Esophagus squamous epithelium (tissue), 5 donors: ENCODE measurements around the gene FYTTD1. TPM values are rescaled to one million over a fixed set of nuclear protein-coding genes. Genes with fewer than 3 reads are reported as not detected.

Experiments used
- DNase-seq: peaks from one replicate; lab custom pipeline; 2025; lab: John Stamatoyannopoulos, UW
- H3K27ac ChIP-seq, 4 donors: fragments of 200-600 bp; sonication (generic); one replicate each; pipeline ENCODE4 v1.5.1; 2016 to 2019; ENCODE audit warnings: mild to moderate bottlenecking in 1 of 4
- H3K27me3 ChIP-seq, 4 donors: fragments of 200-600 bp; sonication (generic); 1 replicate in 3 of 4; 2 replicates in 1 of 4; pipeline versions ENCODE4 v1.5.1 to v1.6.0; 2017 to 2021; ENCODE audit warnings: antibody characterized with exemption in 1 of 4
- H3K36me3 ChIP-seq, 3 donors: fragments of 200-600 bp; sonication (generic); one replicate each; pipeline ENCODE4 v1.5.1; 2016 to 2019
- H3K4me1 ChIP-seq, 3 donors: fragments of 200-600 bp; sonication (generic); one replicate each; pipeline ENCODE4 v1.5.1; 2017 to 2019
- H3K4me3 ChIP-seq, 4 donors: fragments of 200-600 bp; sonication (generic); 1 replicate in 3 of 4; 2 replicates in 1 of 4; pipeline ENCODE4 v1.5.1; 2016 to 2019; ENCODE audit warnings: mild to moderate bottlenecking in 2 of 4, moderate library complexity in 1 of 4
- H3K9me3 ChIP-seq, 3 donors: fragments of 200-600 bp; sonication (generic); one replicate each; pipeline ENCODE4 v1.5.1; 2016 to 2019
- CTCF ChIP-seq, 6 experiments: fragments of 450-650 bp in 4 of 6; fragments of 200-600 bp in 2 of 6; sonication (generic) in 2 of 6; IDR thresholded peaks; one replicate each; pipeline ENCODE4 v1.5.1; 2016 to 2019; ENCODE audit warnings: antibody characterized with exemption in 6 of 6, mild to moderate bottlenecking in 4 of 6, moderate library complexity in 4 of 6
- POLR2A ChIP-seq, 4 donors: fragments of 450-650 bp; IDR thresholded peaks; one replicate each; pipeline ENCODE4 v1.6.1; 2017; ENCODE audit warnings: antibody characterized with exemption in 4 of 4, mild to moderate bottlenecking in 4 of 4, moderate library complexity in 3 of 4
- whole genome bisulfite sequencing, 2 donors: methylation state at CpG; one replicate each; pipeline ENCODE4 v1.1.5; 2018; 5-methylcytosine and 5-hydroxymethylcytosine counted together
- intact Hi-C: fragments of 100-400 bp; cut with DNase I; formaldehyde crosslinking; loops from one replicate; pipeline ENCODE4 v1.15.0; 2022
- total RNA-seq, 4 donors: library from RNA; depleted of rRNA; stranded (reverse); fragments of >200 nt; gene quantifications; one replicate each; pipeline ENCODE4 v1.1.0, GENCODE V29; 2016
- donor health status: DM: yes; HTN: yes; CAD: no.

FYTTD1 gene
- total RNA-seq, 4 donors from 2014 or later = 46.4 to 62.0 (median 52.6) TPM

GRCh38 chr3:197790033-197790432 lies 40.4 kb downstream of the FYTTD1 start:
- peaks cover 0 to 51% (median 13%) of the 10 kb centered on the region in 3 donors for H3K4me1 ChIP-seq
- peak overlapping the region in 1 of 4 donors; percentile 98 for H3K27ac ChIP-seq
- intact Hi-C loops = no loop called here
- DNase-seq = no peak
- H3K4me3 ChIP-seq = peak overlapping the region in 1 of 4 donors; percentile 98
- peaks cover 0 to 14% (median 0%) of the 10 kb centered on the region in 3 donors for H3K36me3 ChIP-seq
- H3K9me3 ChIP-seq = no peaks in the 10 kb centered on the region
- H3K27me3 ChIP-seq = no peaks in the 10 kb centered on the region
- TF ChIP-seq POLR2A (IDR thresholded peaks at IDR 0.05) (no peak), CTCF (IDR thresholded peaks at IDR 0.05) (no peak)
- WGBS, 2 donors = 42 to 73% methylated on average over 1 of the region's 1 CpG

GRCh38 chr3:197791113-197791891 lies 41.6 kb downstream of the FYTTD1 start, which contains the start of gene LRCH3:
Gene LRCH3, plus strand, starts transcription at chr3:197791254. Its CDS starts 25 bp downstream, at chr3:197791279.
- Histone ChIP-seq H3K27ac (peak within 1 kb of the TSS; percentile 96 to 99 (median 98)), H3K9me3 (no peaks in the 10 kb centered on the region), H3K4me3 (peak within 1 kb of the TSS; percentile 64 to 98 (median 92)), H3K4me1 (peaks cover 0 to 62% (median 13%) of the 10 kb centered on the region in 3 donors), H3K27me3 (no peaks in the 10 kb centered on the region), H3K36me3 (peaks cover 0 to 5% (median 0%) of the 10 kb centered on the region in 3 donors)
- intact Hi-C loops = no loop called here
- WGBS, 2 donors = 0% methylated on average over 7 to 19 of the region's 83 CpGs
- DNase-seq = no peak
- no peak for TF ChIP-seq CTCF (IDR thresholded peaks at IDR 0.05)
- peak in 3 of 4 donors; percentile 34 to 78 (median 73) for TF ChIP-seq POLR2A (IDR thresholded peaks at IDR 0.05)

GRCh38 chr3:197791892-197792647 lies 42.4 kb downstream of the FYTTD1 start:
- TF ChIP-seq POLR2A (IDR thresholded peaks at IDR 0.05) (no peak), CTCF (IDR thresholded peaks at IDR 0.05) (no peak)
- 11 to 16% methylated on average over 22 to 25 of the region's 25 CpGs for WGBS, 2 donors
- intact Hi-C loops = no loop called here
- Histone ChIP-seq H3K4me3 (peak overlapping the region; percentile 64 to 98 (median 92)), H3K27ac (peak overlapping the region; percentile 96 to 99 (median 98)), H3K36me3 (no peaks in the 10 kb centered on the region), H3K27me3 (no peaks in the 10 kb centered on the region), H3K4me1 (peaks cover 0 to 61% (median 13%) of the 10 kb centered on the region in 3 donors), H3K9me3 (no peaks in the 10 kb centered on the region)
- DNase-seq = no peak

GRCh38 chr3:197793247-197793646 lies 43.6 kb downstream of the FYTTD1 start:
- no peak for DNase-seq
- H3K27ac ChIP-seq = peak overlapping the region in 1 of 4 donors; percentile 12
- TF ChIP-seq CTCF (IDR thresholded peaks at IDR 0.05) (no peak), POLR2A (IDR thresholded peaks at IDR 0.05) (no peak)
- peak overlapping the region in 2 of 4 donors; percentile 10 to 37 for H3K4me3 ChIP-seq
- H3K27me3 ChIP-seq = no peaks in the 10 kb centered on the region
- H3K9me3 ChIP-seq = no peaks in the 10 kb centered on the region
- intact Hi-C loops = no loop called here
- 8% methylated on average over 2 of the region's 2 CpGs for WGBS, 2 donors
- H3K36me3 ChIP-seq = no peaks in the 10 kb centered on the region
- H3K4me1 ChIP-seq = peaks cover 0 to 55% (median 13%) of the 10 kb centered on the region in 3 donors
